OCI-LY3 (cell line): Measurements from ENCODE around the gene RBM23.

Experiments used
- EZH2phosphoT487 ChIP-seq: fragments of 200-600 bp; shearing (Covaris generic); IDR thresholded peaks from 2 replicates; pipeline ENCODE4 v1.6.1; 2018; ENCODE audit warnings: antibody characterized with exemption, mixed run types, low read depth
- TF ChIP-seq, protein P1 (sequence below): fragments of 200-600, 300-600 bp; sonication (generic); IDR thresholded peaks from 2 replicates; pipeline ENCODE4 v1.5.1; 2014; ENCODE audit warnings: antibody characterized with exemption, low read length, low read depth

DNA sequence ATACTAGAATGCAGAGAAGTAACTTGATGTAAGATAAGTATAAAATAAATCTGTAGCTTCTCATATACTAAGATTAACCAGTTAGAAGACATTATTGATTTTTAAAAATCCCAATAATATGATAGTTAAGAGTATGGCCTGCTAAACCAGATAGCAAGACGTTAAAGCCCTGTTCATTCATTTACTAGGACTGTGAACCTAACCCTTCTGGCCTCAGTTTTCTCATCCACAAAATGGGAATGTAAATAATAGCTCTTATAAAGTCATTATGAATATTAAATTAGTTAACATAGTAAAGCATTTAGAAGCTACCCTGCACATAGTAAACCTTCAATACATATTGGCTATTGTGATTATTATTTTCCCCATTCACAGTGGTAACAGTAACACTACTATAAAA lies 16.2 kb upstream of the RBM23 start:
- TF ChIP-seq, protein P1, sequence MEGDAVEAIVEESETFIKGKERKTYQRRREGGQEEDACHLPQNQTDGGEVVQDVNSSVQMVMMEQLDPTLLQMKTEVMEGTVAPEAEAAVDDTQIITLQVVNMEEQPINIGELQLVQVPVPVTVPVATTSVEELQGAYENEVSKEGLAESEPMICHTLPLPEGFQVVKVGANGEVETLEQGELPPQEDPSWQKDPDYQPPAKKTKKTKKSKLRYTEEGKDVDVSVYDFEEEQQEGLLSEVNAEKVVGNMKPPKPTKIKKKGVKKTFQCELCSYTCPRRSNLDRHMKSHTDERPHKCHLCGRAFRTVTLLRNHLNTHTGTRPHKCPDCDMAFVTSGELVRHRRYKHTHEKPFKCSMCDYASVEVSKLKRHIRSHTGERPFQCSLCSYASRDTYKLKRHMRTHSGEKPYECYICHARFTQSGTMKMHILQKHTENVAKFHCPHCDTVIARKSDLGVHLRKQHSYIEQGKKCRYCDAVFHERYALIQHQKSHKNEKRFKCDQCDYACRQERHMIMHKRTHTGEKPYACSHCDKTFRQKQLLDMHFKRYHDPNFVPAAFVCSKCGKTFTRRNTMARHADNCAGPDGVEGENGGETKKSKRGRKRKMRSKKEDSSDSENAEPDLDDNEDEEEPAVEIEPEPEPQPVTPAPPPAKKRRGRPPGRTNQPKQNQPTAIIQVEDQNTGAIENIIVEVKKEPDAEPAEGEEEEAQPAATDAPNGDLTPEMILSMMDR: no peak
- TF ChIP-seq EZH2phosphoT487: no peak
